ENCODE measurements around the gene COL4A2.

DNA sequence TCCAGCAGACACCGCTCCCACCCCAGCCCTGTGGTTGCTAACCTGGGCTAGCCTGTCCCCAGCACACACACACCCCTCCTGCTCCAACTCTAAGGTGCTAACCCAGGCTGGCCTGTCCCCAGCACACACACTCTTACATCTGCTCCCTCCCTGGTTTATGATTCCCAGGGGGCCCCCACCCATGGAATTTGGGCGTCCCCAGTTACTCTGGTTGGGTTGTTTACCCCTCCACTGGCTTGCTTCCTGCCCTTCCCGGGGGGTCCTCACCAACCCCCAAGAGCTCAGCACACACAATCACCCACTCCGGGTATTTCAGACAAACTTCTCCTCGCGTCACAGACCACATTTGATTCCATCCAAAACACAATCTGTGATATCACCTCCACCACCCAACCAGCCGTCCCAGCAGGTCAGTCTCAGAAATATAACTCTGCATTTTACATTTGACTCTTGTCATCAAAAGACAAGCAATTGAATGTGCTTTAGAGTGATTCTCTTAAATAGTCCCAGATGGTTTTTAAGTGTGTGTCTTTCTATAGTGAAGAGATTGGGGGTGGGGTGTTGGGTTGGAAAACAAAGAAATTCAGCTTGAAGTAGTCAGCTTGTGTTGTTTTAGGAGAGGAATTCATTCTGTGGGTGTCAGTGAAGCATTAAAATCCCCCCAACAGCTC is 20.1 kb downstream of the COL4A2 start:
- TF ChIP-seq POLR2AphosphoS5 (IDR thresholded peaks at IDR 0.05), result no peak
- TF ChIP-seq, protein P1, sequence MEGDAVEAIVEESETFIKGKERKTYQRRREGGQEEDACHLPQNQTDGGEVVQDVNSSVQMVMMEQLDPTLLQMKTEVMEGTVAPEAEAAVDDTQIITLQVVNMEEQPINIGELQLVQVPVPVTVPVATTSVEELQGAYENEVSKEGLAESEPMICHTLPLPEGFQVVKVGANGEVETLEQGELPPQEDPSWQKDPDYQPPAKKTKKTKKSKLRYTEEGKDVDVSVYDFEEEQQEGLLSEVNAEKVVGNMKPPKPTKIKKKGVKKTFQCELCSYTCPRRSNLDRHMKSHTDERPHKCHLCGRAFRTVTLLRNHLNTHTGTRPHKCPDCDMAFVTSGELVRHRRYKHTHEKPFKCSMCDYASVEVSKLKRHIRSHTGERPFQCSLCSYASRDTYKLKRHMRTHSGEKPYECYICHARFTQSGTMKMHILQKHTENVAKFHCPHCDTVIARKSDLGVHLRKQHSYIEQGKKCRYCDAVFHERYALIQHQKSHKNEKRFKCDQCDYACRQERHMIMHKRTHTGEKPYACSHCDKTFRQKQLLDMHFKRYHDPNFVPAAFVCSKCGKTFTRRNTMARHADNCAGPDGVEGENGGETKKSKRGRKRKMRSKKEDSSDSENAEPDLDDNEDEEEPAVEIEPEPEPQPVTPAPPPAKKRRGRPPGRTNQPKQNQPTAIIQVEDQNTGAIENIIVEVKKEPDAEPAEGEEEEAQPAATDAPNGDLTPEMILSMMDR (IDR thresholded peaks at IDR 0.05), result no peak
- no peak for TF ChIP-seq POLR2A (IDR thresholded peaks at IDR 0.05)
- TF ChIP-seq EP300 (IDR thresholded peaks at IDR 0.05), result no peak

Measured in suprapubic skin (tissue), 4 donors.